A549 (cell line): Measurements from ENCODE around the gene CABCOCO1. TPM values are rescaled to one million over a fixed set of nuclear protein-coding genes. Genes with fewer than 3 reads are reported as not detected.

ENCODE experiments used
- ATAC-seq, 2 experiments: fragments of 200-7000 bp in 1 of 2; fragments of >200 bp in 1 of 2; cut with Nextera tagmentation in 1 of 2; cut with Tn5 transposase in 1 of 2; 3 replicates each; pipeline versions ENCODE4 v1.8.0 to v1.9.1; 2018 to 2020; ENCODE audit warnings: mild to moderate bottlenecking in 1 of 2, moderate library complexity in 1 of 2
- CTCF ChIA-PET: fragments of 300-600 bp; sonication (Branson Sonifier 250); formaldehyde crosslinking; extraction: SDS; loops from one replicate; lab custom pipeline; 2021; ENCODE audit warnings: antibody characterized with exemption, inconsistent platforms; lab: Yijun Ruan, JAX
- POLR2A ChIA-PET: fragments of 350-600 bp; formaldehyde crosslinking; extraction: SDS; loops from one replicate; lab custom pipeline; 2021; ENCODE audit warnings: antibody characterized with exemption, inconsistent platforms; lab: Yijun Ruan, JAX
- DNase-seq, 2 experiments: peaks; one replicate each; pipeline versions ENCODE4 v3.0.0 to v3.0.0-alpha.2; 2011 to 2016; ENCODE audit warnings: low read depth in 1 of 2, low spot score in 1 of 2
- FAIRE-seq: peaks from 2 replicates; lab custom pipeline; 2011; peaks lifted over from hg19 to GRCh38; lab: Jason Lieb, UNC
- H3K27ac ChIP-seq, 2 experiments: fragments of >200 bp; sonication (Bioruptor Twin); formaldehyde crosslinking; 3 replicates each; pipeline ENCODE4 v1.5.1; 2016 to 2017
- H3K4me1 ChIP-seq: fragments of >200 bp; sonication (Bioruptor Twin); formaldehyde crosslinking; 3 replicates; pipeline ENCODE4 v1.6.1; 2016
- H3K4me2 ChIP-seq: fragments of >200 bp; sonication (Bioruptor Twin); formaldehyde crosslinking; 3 replicates; pipeline ENCODE4 v1.6.1; 2016
- H3K4me3 ChIP-seq: fragments of >200 bp; sonication (Bioruptor Twin); formaldehyde crosslinking; 3 replicates; pipeline ENCODE4 v1.5.1; 2016
- H3K9me3 ChIP-seq: fragments of >200 bp; sonication (Bioruptor Twin); formaldehyde crosslinking; 3 replicates; pipeline ENCODE4 v1.6.1; 2016
- CBX2 ChIP-seq: fragments of 200-600 bp; sonication (generic); IDR thresholded peaks from 2 replicates; pipeline ENCODE4 v1.6.1; 2016; ENCODE audit warnings: low read depth, mild to moderate bottlenecking, borderline replicate concordance
- CHD2 ChIP-seq: fragments of 150-350 bp; IDR thresholded peaks from 2 replicates; pipeline ENCODE4 v1.6.1; 2014; ENCODE audit warnings: low read length; ENCODE audit not compliant: partially characterized antibody
- ESRRA ChIP-seq: fragments of 150-350 bp; IDR thresholded peaks from 2 replicates; pipeline ENCODE4 v1.6.1; 2014; ENCODE audit warnings: mild to moderate bottlenecking, low read length, borderline replicate concordance
- FOSB ChIP-seq: fragments of 250-450 bp; sonication (Bioruptor Pico); IDR thresholded peaks from 2 replicates; pipeline ENCODE4 v1.5.0; 2020; ENCODE audit warnings: mild to moderate bottlenecking, moderate library complexity
- GATA3 ChIP-seq: IDR thresholded peaks from 2 replicates; pipeline ENCODE4 v1.6.1; 2012; ENCODE audit warnings: borderline replicate concordance
- HOXA7 ChIP-seq: fragments of 250-450 bp; sonication (Bioruptor Pico); IDR thresholded peaks from 2 replicates; pipeline ENCODE4 v1.5.0; 2020; ENCODE audit warnings: mild to moderate bottlenecking, moderate library complexity
- KDM1A ChIP-seq: fragments of 200-600 bp; sonication (generic); IDR thresholded peaks from 2 replicates; pipeline ENCODE4 v1.6.1; 2016; ENCODE audit warnings: low read depth, mild to moderate bottlenecking
- NPAS2 ChIP-seq: fragments of 250-450 bp; sonication (Bioruptor Pico); IDR thresholded peaks from 2 replicates; pipeline ENCODE4 v1.8.0; 2022; ENCODE audit warnings: mild to moderate bottlenecking, moderate library complexity, borderline replicate concordance
- POLR2AphosphoS2 ChIP-seq: conservative IDR thresholded peaks from 2 replicates; pipeline ENCODE4 v1.6.1; 2012; ENCODE audit warnings: low read length, improper control_type of control experiment, inconsistent platforms
- RAD21 ChIP-seq, 2 experiments: fragments of >200 bp in 1 of 2; sonication (Bioruptor Twin) in 1 of 2; formaldehyde crosslinking in 1 of 2; IDR thresholded peaks in 1 of 2; conservative IDR thresholded peaks in 1 of 2; 2 replicates in 1 of 2; 3 replicates in 1 of 2; pipeline ENCODE4 v1.6.1; 2012 to 2018; ENCODE audit warnings: inconsistent platforms in 1 of 2
- RFX5 ChIP-seq: fragments of 450-650 bp; IDR thresholded peaks from 2 replicates; pipeline ENCODE4 v1.7.1; 2014; ENCODE audit warnings: antibody characterized with exemption, mild to moderate bottlenecking, moderate library complexity
- SMC3 ChIP-seq: fragments of >200 bp; sonication (Bioruptor Twin); formaldehyde crosslinking; IDR thresholded peaks from 3 replicates; pipeline ENCODE4 v1.6.1; 2018; ENCODE audit warnings: inconsistent platforms
- TP53 ChIP-seq: fragments of 250-450 bp; sonication (Bioruptor Pico); IDR thresholded peaks from 2 replicates; pipeline ENCODE4 v1.5.0; 2021; ENCODE audit warnings: mild to moderate bottlenecking, moderate library complexity
- ZC3H11A ChIP-seq: fragments of 450-650 bp; IDR thresholded peaks from 2 replicates; pipeline ENCODE4 v1.6.1; 2014; ENCODE audit warnings: antibody characterized with exemption, mild to moderate bottlenecking
- ZFP36 ChIP-seq: fragments of 450-650 bp; IDR thresholded peaks from 2 replicates; pipeline ENCODE4 v1.6.1; 2014; ENCODE audit warnings: borderline replicate concordance; ENCODE audit not compliant: partially characterized antibody
- ZSCAN20 ChIP-seq: fragments of 250-450 bp; sonication (Bioruptor Pico); IDR thresholded peaks from 2 replicates; pipeline ENCODE4 v1.8.0; 2022; ENCODE audit warnings: mild to moderate bottlenecking, moderate library complexity
- WGBS: methylation state at CpG from one replicate; pipeline ENCODE4 v1.1.6; 2017; ENCODE audit errors: missing lambda C conversion rate; 5-methylcytosine and 5-hydroxymethylcytosine counted together
- polyA plus RNA-seq, 4 experiments: library from polyadenylated mRNA; depleted of rRNA in 3 of 4; stranded (reverse); fragments of >200 nt; fragmentation: RNase III in 1 of 4; extraction: RNeasy Plus Mini Kit Qiagen cat#74134 plus additional on column Dnase treatment in 1 of 4; gene quantifications; 2 replicates in 3 of 4; 3 replicates in 1 of 4; pipeline ENCODE4 v1.2.3, GENCODE V29; 2011 to 2017
- TF ChIP-seq, protein P1 (sequence below): fragments of >200 bp; sonication (Bioruptor Twin); formaldehyde crosslinking; IDR thresholded peaks from 3 replicates; pipeline ENCODE4 v1.5.1; 2016
- TF ChIP-seq, protein P2 (sequence below): fragments of 450-650 bp; IDR thresholded peaks from 2 replicates; pipeline ENCODE4 v1.6.1; 2014; ENCODE audit warnings: antibody characterized with exemption
- TF ChIP-seq, protein P3 (sequence below): IDR thresholded peaks from 2 replicates; pipeline ENCODE4 v1.6.1; 2012; ENCODE audit warnings: low read depth, borderline replicate concordance

CABCOCO1 gene
- polyA plus RNA-seq, 2 of the 4 experiments (the other 2 are of a cell fraction): 0.77 to 1.1 TPM

DNA sequence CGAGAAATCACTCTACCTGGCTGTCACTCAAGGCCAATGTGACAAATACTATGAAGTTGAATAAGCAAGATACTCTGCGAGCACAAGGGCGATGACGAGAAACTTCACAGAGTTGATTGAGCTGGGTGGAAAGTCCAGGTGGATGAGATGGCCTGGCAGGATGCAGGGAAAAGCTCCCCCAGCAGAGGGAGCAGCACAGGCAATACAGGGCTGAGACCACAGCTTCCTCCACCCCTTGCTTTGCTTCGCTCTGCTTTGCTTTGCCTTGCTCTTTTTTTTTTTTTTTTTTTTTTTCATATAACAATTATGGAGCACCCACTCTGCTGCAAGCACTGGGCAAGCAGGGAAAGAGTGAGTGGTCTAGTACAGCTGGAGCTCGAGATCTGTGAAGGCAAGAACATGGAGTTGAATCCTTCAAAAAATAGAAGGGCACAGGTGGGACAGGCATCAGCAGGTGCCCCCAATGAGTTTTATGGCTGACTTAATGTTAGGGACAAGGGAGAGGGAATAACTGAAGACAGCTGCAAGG lies 88.3 kb downstream of the CABCOCO1 start:
- 54% methylated on average over 6 of the region's 6 CpGs for WGBS
- H3K4me2 ChIP-seq: no peak overlapping the region
- FAIRE-seq: no peak
- no peak overlapping the region for H3K27ac ChIP-seq
- ATAC-seq: peak; percentile 80 to 98
- peak; percentile 22 to 59 for DNase-seq
- TF ChIP-seq SMC3 (peak; percentile 68), RAD21 (conservative IDR thresholded peaks at IDR 0.05 in 1 of 2, IDR thresholded peaks at IDR 0.05 in 1 of 2) (peak; percentile 48 to 64; a peak in 3 of 5 replicates), CBX2 (no peak), ZSCAN20 (CRISPR knock-in tag) (no peak), CHD2 (no peak)
- TF ChIP-seq, protein P1, sequence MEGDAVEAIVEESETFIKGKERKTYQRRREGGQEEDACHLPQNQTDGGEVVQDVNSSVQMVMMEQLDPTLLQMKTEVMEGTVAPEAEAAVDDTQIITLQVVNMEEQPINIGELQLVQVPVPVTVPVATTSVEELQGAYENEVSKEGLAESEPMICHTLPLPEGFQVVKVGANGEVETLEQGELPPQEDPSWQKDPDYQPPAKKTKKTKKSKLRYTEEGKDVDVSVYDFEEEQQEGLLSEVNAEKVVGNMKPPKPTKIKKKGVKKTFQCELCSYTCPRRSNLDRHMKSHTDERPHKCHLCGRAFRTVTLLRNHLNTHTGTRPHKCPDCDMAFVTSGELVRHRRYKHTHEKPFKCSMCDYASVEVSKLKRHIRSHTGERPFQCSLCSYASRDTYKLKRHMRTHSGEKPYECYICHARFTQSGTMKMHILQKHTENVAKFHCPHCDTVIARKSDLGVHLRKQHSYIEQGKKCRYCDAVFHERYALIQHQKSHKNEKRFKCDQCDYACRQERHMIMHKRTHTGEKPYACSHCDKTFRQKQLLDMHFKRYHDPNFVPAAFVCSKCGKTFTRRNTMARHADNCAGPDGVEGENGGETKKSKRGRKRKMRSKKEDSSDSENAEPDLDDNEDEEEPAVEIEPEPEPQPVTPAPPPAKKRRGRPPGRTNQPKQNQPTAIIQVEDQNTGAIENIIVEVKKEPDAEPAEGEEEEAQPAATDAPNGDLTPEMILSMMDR: peak; percentile 60
- no peak overlapping the region for H3K4me3 ChIP-seq
- peaks cover 14% of the 10 kb centered on the region for H3K4me1 ChIP-seq
- POLR2A ChIA-PET: interaction anchor here (0.6 kb wide), 3 partner anchors 21 to 1257 kb away, joined by 3 to 14 read pairs (median 6); no protein-coding TSS in a partner anchor
- H3K9me3 ChIP-seq: no peaks in the 10 kb centered on the region
- CTCF ChIA-PET: interaction anchor here (0.6 to 2.9 kb wide), 25 partner anchors 9 to 494 kb away, joined by 3 to 32 read pairs (median 4); no protein-coding TSS in a partner anchor

DNA sequence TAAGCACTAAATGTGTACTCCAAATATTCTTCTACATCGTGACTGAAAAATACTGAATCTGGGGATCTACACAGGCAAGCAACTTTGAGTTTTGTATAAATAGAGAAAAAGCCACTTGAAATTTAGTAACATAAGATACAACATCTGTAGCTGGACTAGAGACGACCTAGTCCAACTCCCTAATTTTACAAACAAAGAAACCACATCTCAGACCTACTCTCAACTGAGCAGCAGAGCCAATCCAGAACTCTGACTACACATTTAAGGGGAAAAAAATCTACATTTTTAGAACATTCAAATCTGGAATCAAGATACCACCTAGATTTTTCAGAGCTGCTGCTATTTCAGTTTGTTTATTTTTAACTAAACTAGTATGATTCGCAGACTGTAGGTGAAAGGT lies 88.9 kb downstream of the CABCOCO1 start:
- H3K27ac ChIP-seq: no peak overlapping the region
- TF ChIP-seq, protein P2, sequence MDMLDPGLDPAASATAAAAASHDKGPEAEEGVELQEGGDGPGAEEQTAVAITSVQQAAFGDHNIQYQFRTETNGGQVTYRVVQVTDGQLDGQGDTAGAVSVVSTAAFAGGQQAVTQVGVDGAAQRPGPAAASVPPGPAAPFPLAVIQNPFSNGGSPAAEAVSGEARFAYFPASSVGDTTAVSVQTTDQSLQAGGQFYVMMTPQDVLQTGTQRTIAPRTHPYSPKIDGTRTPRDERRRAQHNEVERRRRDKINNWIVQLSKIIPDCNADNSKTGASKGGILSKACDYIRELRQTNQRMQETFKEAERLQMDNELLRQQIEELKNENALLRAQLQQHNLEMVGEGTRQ: no peak
- TF ChIP-seq CBX2 (no peak), NPAS2 (no peak), TP53 (CRISPR knock-in tag) (no peak), HOXA7 (CRISPR knock-in tag) (no peak), ESRRA (no peak), ZC3H11A (no peak), KDM1A (no peak), CHD2 (no peak), FOSB (CRISPR knock-in tag) (no peak), ZFP36 (no peak), POLR2AphosphoS2 (no peak), RFX5 (no peak), GATA3 (no peak)
- TF ChIP-seq, protein P3, sequence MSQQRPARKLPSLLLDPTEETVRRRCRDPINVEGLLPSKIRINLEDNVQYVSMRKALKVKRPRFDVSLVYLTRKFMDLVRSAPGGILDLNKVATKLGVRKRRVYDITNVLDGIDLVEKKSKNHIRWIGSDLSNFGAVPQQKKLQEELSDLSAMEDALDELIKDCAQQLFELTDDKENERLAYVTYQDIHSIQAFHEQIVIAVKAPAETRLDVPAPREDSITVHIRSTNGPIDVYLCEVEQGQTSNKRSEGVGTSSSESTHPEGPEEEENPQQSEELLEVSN: no peak
- TF ChIP-seq, all 56 proteins: peak for 0
- no peak for ATAC-seq
- FAIRE-seq: no peak
- 58% methylated on average over 3 of the region's 3 CpGs for WGBS
- CTCF ChIA-PET: interaction anchor here (0.9 to 2.9 kb wide), 17 partner anchors 10 to 493 kb away, joined by 3 to 32 read pairs (median 5); no protein-coding TSS in a partner anchor
- Histone ChIP-seq H3K9me3 (no peaks in the 10 kb centered on the region), H3K4me2 (peak overlapping the region; percentile 47), H3K4me1 (peaks cover 14% of the 10 kb centered on the region), H3K4me3 (no peak overlapping the region)
- no peak for DNase-seq
- POLR2A ChIA-PET: no interaction called here
